ENCODE results near the gene ALK.

Gene ALK

DNA sequence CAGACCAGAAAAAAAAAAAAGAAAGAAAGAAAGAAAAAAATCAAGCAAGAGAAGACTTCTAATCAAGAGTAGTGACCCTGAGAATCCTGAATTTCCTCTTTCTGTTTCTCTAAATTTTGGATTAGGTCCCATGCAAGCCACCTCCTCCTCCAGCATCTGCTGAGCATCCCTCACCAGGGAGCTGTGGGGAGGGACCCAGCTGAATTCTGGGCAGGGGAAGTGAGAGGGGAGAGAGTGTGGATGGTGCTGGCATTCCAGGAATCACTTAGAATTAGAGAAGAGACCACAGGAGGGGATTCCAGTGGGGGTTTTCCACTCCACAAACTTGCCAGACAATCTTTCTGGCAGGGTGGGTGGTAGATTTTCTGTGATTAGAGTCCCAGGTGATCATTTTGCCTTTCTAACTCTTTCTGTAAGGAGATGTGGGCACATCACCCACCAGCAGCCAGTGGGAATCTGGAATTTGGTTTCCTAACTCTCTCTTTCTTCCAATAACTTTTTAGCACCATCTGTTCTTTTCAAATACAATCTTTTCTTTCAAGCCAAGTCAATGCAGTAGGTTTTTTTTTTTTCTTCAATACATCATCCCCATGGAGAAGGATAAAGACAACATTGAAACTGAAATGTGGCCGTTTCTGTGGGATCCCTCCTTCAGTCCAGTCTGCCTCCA lies 526.9 kb downstream of the ALK start:
- DNase-seq: no peak

DNA sequence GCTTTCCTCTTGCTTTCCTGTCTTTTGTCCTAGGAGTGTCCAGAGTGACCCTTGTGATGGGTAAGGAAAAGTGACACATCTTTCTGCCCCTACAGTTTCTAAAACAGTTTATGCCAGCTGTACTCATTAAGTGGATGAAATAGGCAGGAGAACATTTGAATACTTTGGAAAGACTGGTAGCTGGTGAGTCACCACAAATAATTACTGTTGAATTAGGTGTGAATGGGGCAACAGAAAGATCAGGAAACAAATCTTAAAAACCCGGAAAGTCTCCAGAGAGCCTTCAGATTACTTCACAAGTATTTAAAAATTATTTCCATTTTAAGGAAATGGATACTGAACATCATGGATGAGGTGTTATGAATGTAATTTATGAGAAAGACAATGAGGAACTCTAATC lies 527.7 kb downstream of the ALK start:
- no peak for DNase-seq

DNA sequence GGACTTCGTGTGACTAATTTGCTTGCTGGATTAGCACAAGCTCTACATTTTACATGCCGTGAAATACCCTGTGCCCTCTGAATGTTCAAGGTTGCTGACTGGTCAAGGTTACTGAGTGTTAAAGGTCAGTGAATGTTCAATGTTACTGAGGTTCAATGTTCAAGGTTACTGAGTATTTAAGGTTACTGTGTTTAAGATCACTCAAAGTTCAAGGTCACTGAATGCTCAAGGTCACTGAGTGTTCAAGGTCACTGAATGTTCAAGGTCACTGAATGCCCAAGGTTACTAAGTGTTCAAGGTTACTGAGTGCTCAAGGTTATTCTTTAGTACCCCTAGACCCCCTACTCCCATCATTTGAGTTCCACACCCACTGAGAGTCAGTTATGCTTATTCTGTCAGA lies 528.6 kb downstream of the ALK start:
- DNase-seq: no peak

DNA sequence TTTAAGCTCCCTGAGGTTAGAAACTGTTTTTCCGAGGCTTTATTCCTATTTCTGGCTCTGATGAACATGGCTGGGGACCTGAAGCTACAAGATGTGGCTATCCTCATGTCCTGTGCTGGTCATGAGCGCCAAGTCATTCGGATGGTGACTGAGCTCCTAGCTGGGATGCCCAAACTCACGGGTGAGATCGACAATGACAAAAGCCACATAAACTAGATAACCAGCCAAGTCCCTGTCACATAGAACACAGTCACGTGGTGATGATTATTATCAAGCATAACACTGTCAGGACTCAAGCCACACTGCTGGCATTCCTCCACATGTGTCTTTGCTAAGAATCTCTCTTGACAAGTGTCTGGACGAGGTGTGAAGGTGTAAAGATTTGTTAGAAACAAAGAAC lies 531.2 kb downstream of the ALK start:
- DNase-seq: no peak

DNA sequence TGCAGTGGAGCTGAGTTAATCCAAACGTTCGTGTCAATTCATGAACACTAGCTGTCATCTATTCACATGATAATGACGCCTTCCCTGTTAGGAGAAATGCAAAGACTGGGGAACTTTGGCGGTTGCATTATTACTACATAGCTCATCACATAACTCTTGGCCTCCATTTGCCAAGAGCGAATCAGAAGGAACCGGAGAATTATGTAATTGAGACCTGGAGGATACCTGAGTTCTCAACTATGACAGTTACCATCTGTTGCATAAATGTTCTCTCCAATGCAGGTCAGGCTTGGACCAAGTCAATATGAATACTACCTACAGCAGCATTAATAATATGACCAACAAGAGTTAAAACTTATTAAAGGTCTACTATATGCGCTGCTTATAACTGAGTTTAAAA lies 531.7 kb downstream of the ALK start:
- no peak for DNase-seq

DNA sequence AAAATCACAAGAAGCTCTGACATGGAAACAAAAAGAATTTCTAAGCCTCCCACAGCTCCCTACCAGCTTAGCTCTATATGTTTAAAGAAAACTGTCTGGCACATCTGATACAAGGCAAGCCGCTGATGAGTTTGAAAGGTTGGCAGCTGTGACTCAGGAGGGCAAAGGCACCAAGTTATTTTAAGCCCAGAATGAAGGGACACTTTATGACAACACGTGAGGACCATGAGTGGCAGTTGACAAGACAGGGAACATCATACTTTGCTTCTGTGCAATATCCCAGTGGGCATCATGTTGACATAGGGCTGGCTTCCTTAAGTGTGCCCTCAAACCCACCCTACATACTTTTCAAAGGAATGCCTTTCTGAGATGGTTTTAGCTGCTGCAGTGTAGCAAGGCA lies 533.3 kb downstream of the ALK start:
- DNase-seq: no peak

DNA sequence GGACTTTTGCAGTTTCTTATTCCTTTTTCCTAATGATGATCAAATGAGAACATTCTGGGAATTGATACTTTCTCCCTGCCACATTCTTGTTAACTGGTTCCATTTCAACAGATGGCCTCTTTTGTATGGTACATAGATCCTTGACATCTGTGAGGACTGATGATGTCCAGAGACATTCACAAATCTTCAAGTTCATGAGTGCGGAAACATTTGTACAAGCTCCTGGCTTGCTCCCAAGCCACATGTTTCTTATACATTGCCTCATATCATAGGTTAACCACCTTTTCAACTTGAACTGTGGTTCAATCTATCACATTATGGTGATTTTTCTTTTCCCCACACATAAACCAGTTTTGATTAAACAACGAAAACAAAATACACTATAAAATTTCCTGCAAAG lies 538.9 kb downstream of the ALK start:
- DNase-seq: no peak

DNA sequence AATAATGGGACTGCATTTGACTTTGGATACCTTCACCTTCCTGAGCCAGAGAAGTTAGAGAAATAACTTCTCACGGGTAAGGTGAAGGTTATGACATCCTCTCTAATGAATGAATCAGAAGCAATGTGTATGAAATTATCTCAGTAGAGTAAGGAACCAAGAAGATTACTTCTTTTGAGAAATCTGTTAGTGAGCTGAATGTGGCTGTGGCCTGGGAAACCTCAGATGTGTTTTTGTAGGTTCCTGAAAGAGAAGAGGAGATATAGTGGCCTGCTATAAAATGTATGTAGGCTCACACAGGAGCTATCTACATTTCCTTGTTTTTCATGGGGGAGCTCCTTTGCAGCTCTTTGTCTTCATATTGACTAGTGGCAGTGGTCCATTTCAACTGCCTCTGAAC lies 543.6 kb downstream of the ALK start:
- DNase-seq: no peak

DNA sequence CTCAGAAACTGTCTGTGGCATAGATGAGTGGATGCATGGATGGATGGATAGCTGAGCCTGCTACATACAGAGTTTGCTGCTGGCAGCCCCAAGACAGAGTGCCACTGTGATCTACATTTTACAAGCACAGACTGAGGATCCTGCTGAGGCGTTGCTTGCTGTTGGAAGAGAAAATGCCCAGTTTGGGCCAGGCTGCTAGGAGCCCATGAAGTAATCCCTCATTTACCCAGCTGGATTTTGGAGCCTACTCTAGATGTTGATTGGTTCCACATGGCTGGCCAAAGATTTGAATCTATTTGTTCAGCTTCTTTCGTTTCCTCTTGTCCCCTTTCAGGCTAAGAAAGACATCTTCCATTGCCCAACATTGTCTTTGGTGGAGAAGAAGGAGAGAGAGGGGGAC lies 544.8 kb downstream of the ALK start:
- no peak for DNase-seq

DNA sequence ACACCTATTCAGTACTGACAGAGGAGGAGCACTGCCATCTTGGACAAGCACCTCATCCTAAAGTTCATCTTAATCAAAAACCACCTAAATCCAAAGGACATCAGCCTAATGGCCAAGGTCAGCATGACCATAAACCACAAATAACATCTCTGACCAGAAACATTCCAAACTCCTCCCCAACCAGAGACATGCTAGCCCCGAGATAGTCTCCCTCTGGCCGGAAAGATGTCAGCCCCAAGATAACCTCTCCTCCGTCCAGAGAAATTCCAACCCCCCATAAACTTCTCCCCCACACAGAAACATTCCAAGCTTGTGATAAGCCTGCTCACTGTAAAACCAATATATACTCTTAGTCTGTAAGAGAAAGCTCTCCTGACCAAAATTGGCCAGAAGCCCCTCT lies 545.5 kb downstream of the ALK start:
- no peak for DNase-seq

DNA sequence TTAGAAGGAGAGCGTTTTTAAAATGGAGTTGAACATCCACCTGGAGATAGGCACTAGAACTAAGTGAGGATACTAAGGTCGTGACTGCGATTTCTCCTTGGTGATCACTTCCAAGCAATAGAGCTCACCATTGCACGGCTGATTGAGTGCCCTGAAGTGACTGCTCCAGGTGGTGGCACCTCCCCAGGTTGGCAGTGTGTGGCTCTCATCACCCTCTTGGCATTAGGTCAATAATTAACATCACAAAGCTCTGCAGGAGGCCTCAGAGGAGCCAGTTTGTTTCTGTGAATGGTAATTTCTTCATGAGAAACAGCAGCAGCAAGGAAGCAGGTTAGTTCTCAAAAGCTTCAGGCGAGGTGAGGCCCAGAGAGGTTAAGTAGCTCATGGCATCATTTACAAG lies 546.6 kb downstream of the ALK start:
- DNase-seq: no peak

DNA sequence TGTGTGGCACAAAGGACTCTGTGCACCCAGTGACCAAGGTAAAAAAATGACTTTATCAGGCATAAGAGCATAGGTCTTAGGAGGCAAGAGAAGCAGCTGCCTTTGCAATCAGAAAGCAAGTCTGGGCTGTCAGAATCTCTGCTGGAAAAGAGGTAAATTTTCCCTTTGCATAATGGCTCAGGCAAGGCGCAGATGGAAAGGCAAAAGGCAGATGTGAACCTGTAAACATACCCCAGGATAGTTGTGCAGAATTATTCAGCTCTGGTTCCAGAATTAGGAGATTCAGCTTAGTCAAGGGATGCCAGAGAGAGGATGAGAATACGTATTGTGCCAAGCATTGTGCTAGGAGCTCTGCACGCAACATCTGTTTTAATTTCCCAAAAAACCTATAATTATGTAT lies 547.5 kb downstream of the ALK start:
- DNase-seq: no peak

DNA sequence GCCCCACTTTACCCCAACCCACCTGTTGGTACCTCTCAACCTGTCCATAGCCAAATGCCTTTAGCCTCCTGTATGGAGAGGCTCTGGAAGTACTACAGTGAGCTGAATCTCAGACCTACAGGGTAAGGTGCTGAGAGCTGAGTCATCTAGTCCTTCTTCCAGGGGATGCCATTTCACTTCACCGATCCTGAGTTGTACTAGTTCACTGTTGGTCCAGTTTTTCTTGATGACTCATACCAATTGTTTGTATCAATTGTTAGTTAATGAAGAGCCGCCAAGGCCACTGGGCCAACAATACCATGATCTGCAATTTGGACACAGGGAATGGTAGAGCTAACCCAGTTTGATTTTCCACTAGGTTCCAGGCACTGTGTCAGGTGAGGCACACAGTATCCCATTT lies 549.2 kb downstream of the ALK start:
- DNase-seq: no peak

DNA sequence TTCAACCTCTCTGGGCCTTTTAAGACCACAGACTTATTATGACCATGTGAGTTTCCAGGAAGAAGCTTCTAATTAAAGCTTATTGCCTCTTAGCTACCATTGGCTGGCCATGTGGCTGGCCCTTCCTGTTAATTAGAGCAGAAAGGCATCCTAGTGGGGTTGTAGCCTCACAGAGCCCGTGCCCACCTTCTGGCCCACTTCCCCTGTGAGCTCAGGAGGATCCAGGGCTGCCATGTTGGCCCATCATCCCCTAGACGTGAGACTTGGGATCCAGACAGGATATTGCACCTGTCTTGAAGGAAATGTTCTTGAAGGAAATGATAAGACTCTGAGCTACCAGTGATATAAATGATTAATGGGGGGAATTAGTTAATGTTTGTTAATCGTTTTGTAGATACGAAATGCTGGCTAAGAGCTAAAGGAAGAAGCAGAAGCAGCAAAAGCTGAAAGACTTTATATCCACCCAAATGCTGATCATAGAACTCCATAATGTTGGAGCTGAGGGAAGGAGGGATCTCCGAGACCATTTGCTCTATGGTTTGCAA lies 550.7 kb downstream of the ALK start:
- no peak for DNase-seq

DNA sequence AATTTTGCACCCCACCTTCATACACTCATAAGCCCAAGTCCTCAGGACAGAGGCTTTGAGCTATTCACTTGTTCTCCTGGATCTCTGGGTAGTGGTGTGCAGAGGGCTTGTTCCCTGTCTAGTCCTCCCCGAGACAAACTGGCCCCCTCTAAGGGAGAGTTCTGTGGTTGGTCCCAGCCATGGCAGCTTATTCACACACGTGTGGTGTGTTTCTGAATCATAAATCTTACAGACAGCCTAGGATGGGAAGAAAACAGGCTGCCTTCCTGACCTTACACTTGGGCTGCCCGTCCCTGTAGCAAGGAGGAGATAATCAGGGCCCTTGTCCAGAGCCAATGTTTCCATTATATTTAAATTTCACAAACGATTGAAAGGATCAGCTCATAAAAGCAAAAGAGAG lies 551.2 kb downstream of the ALK start:
- DNase-seq: no peak

DNA sequence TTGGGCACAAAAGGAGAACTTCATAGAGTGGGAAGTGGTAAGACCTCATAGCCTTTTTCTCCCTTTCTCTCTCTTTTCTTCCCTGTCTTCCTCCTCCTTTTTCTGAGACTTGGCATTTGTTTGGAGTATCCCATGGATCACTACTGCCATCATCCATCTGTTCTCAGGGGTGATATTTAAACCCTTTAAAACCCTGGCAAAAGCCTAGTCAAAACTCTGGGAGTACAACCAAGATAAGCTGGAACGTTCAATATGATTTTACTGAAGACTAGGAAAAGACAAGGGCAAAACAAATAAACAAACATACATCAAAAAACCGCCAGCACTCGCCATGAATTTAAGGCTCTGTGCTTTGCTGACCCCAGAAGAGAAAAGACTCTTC lies 552.7 kb downstream of the ALK start:
- DNase-seq: no peak

DNA sequence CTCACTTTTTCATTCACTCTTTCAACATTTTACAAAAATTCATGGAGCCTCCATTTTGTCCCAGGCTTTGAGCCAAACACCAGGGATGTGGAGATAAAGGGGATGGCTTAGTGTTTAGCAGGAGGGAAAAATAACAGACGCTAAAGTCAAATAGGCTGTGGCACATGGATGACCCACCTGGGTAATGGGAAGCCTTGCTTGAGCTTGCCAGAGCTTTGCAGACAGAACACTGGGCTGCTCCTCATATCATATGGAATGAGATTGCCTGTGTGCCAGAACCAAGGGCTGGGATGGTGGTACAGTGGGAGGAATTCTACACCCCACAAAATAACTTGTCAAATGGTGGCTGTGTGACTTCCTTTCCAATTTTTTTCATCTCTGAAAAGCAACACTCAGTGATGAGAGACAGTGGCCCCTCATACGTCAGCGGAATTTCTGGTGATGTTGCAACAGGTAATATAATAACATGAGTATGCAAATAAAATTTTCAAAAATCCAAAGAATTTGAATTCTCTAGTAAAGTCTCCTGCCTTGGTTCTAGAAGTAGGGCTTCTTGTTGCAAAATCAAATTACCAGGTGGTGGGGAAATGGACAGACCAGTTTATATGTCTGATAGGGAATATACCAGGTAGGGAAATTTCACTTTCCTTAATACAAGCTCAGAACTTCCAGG lies 553.3 kb downstream of the ALK start:
- DNase-seq: no peak

DNA sequence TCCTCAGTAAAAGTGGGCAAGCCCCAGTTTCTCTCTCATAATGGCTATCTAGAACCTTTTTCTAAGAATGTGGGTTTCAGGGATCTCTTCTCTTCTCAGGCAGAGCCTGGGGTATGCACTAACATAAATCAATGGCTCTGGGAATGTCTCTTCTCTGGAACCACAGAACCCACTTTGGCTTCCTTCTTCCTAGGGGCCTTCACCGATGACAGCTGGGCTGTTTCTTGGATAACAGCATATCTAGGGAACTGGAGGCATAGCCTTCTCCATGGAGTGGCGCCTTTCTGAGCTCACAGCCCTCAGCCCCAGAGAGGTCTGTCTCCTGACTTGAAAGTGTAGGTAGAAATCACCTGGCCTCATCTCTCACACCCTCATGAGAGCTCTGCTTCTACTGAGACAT lies 558.3 kb downstream of the ALK start:
- no peak for DNase-seq

DNA sequence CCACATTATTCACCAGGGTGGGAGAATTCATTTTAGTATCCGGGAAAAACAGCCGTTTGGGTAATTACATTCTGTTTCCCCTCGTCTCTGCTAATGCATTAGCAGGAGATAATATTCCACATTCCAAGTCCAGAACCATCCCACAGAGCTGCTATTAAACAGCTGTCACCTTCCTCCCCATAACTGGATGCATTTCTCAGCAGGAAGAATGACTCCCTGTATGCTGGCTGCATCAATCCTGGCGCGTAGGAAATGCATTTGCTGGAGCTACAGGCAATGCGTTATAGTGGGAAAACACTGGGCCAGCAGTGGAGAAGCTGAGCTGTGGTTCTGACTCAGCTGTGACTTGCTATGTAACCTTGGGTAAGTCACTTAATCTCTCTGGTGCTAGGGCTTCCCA lies 560.2 kb downstream of the ALK start:
- no peak for DNase-seq

DNA sequence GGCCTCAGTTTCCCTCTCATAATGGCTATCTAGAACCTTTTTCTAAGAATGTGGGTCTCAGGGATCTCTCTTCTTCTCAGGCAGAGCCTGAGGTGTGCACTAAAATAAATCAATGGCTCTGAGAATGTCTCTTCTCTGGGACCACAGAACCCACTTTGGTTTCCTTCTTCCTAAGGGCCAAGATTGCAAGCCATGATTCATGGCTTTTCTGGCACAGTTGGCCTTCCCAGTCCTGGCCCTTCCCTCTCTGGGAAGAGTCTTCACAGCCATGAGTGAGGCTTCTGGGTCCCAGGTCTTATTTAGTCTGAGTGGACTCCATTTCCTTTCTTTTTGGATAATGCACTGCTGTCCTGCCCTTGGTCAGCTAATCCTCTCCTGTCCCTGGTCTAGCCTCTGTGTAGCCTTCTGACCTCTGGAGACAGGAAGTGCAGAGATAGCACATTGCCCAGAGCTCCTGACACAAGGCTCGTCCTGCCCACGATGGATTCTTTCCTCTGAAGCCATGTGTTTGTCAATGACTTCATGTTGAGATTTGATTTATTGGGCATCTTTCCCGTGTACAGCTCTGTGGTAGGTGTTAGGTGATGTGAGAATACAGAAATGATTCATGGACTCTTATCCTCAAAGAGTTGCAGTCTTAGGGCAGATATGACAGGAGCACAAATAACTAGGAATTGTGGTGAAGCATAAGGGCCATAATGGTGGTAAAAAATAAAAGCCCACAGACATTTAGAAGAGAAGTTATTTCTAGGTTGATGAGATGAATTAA lies 561.2 kb downstream of the ALK start:
- DNase-seq: no peak

DNA sequence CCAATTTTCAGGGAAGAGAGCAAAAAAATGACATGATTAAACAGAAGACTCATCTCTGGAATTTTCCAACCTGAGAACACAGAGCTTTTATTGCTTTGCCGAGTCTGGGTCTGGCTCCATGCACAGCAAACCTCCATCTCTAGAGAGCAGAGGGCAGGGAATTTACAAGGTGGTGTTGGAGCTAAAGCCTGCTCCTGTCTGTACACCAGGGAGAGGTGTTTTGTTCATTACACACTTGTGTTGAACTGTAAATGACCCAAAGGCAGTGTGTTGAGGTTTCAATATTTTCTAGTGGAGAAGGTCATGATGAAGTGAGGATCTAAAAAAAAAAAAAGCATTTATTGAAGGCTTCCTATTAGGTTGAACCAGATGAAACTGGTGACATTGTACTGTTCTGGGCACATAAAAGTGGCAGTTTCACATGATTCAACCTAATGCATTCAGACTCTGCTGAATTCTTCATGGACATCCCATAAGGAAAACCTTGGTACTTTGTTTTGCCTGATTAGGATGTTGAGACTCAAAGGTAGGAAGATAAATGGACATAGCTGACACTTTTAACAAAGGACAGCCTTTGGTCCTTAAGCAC lies 567.9 kb downstream of the ALK start:
- DNase-seq: no peak

DNA sequence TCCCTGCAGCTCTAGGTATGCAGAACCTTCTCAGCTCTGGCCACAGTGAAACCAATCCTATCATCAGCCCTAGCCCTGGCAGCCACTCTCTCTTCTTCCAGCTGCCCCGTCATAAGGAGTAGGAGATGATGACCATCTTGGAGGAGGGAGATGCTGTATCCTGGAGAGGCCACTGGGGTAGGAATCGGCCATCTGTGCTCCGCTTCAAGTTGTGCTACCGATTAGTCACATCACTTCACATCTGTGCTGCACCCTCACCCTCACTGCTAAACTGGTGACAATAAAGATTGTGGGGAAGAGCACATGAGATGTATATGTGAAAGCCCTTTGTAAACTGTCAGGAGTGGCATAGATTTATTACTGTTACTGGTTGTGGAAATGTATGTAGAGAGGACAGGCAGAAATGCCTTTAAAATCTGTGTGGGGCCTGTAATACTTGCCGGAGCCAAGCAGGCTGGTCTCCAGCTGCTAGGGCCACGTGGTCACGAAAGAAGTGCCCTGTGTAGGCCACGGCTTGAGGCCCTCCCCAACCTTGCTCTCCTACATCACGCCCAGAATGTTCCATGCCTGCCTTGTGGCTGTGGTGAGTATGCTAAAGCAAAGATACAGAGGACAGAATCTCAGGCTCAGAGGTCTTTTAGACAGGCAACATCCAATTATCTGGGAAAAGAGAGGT lies 569.3 kb downstream of the ALK start:
- no peak for DNase-seq

DNA sequence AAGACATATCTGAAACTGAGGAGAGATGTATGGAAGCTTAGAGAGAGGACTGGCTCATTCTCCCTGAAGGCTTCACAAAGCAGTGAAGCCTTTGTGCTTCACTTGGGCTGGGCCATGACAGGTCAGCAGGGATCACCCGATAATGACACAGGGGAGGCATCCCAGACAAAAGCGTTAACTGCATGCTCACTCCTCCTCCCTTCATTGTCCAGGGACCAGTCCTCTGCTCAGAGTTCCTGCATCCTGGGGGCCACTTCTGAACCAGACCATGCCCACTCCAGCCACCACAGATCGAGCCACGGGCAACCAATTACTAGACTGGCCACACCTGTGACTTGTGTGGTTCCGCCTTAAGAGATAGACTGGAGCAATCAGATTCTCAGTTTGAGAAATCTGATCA lies 570.1 kb downstream of the ALK start:
- no peak for DNase-seq
